Keratinocyte (primary cell): ENCODE results near the gene OLIG1. TPM values are rescaled to one million over a fixed set of nuclear protein-coding genes. Genes with fewer than 3 reads are reported as not detected.

ENCODE experiments used
- DNase-seq: peaks from one replicate; pipeline ENCODE4 v3.0.0-alpha.2; 2011; ENCODE audit warnings: low read depth, missing footprints, low spot score
- FAIRE-seq: peaks from 2 replicates; lab custom pipeline; 2011; peaks lifted over from hg19 to GRCh38; lab: Jason Lieb, UNC
- H2AFZ ChIP-seq: 2 replicates; pipeline ENCODE4 v1.6.0; 2012; ENCODE audit warnings: low read length, control low read depth, inconsistent platforms; ENCODE audit not compliant: control insufficient read depth
- H3K27ac ChIP-seq: 2 replicates; pipeline ENCODE4 v1.5.1; 2011; ENCODE audit warnings: low read length; ENCODE audit not compliant: control insufficient read depth, insufficient read depth
- H3K27me3 ChIP-seq: 3 replicates; pipeline ENCODE4 v1.6.0; 2011; ENCODE audit warnings: low read length; ENCODE audit not compliant: control insufficient read depth, insufficient read depth; ENCODE audit errors: extremely low read depth
- H3K36me3 ChIP-seq, 2 experiments: 2 replicates in 1 of 2; 3 replicates in 1 of 2; pipeline ENCODE4 v1.5.1; 2011; ENCODE audit warnings: low read length in 2 of 2, mild to moderate bottlenecking in 1 of 2; ENCODE audit not compliant: control insufficient read depth in 2 of 2, insufficient read depth in 2 of 2; ENCODE audit errors: extremely low read depth in 1 of 2
- H3K4me1 ChIP-seq: 3 replicates; pipeline ENCODE4 v1.5.1; 2011; ENCODE audit warnings: low read length; ENCODE audit not compliant: control insufficient read depth, insufficient read depth; ENCODE audit errors: extremely low read depth
- H3K4me2 ChIP-seq: 3 replicates; pipeline ENCODE4 v1.6.0; 2011; ENCODE audit warnings: low read depth, low read length; ENCODE audit not compliant: control insufficient read depth, insufficient read depth; ENCODE audit errors: extremely low read depth
- H3K4me3 ChIP-seq, 3 experiments: fragments of 200-600 bp in 1 of 3; sonication (generic) in 1 of 3; 2 replicates in 2 of 3; 3 replicates in 1 of 3; pipeline ENCODE4 v1.5.1; 2011 to 2016; ENCODE audit warnings: low read length in 3 of 3, mild to moderate bottlenecking in 3 of 3, control low read depth in 2 of 3, inconsistent platforms in 1 of 3, low read depth in 1 of 3, mixed read lengths in 1 of 3, mixed run types in 1 of 3, moderate library complexity in 1 of 3; ENCODE audit not compliant: control insufficient read depth in 2 of 3, insufficient read depth in 2 of 3; ENCODE audit errors: extremely low read depth in 1 of 3
- H3K79me2 ChIP-seq: 2 replicates; pipeline ENCODE4 v1.6.0; 2012; ENCODE audit warnings: low read length; ENCODE audit not compliant: control insufficient read depth, insufficient read depth
- H3K9ac ChIP-seq: 3 replicates; pipeline ENCODE4 v1.6.0; 2011; ENCODE audit warnings: low read length; ENCODE audit not compliant: control insufficient read depth, insufficient read depth; ENCODE audit errors: extremely low read depth
- H3K9me1 ChIP-seq: 3 replicates; pipeline ENCODE4 v1.6.0; 2011; ENCODE audit warnings: low read length; ENCODE audit not compliant: control insufficient read depth, insufficient read depth; ENCODE audit errors: extremely low read depth
- H3K9me3 ChIP-seq: 2 replicates; pipeline ENCODE4 v1.5.1; 2012; ENCODE audit warnings: low read depth, low read length; ENCODE audit not compliant: control insufficient read depth
- H4K20me1 ChIP-seq: 3 replicates; pipeline ENCODE4 v1.6.0; 2011; ENCODE audit warnings: low read length; ENCODE audit not compliant: control insufficient read depth, insufficient read depth; ENCODE audit errors: extremely low read depth
- EZH2 ChIP-seq: IDR thresholded peaks from one replicate; pipeline ENCODE4 v1.6.1; 2012; ENCODE audit warnings: inconsistent platforms, mild to moderate bottlenecking, low read length, moderate library complexity
- dilution Hi-C: fragments of 300-500 bp; cut with MboI; formaldehyde crosslinking; loops from one replicate; pipeline ENCODE4 v1.7.0; 2020; ENCODE audit warnings: low sequenced_read_pairs; ENCODE audit not compliant: extremely low pct_ligation_motif_present
- polyA plus RNA-seq, 5 experiments: library from polyadenylated mRNA; depleted of rRNA in 3 of 5; stranded (reverse) in 3 of 5; stranded (forward) in 1 of 5; unstranded in 1 of 5; fragments of >200 nt; gene quantifications; 1 replicate in 1 of 5; 2 replicates in 3 of 5; 3 replicates in 1 of 5; pipeline versions ENCODE4 v1.2.1 to v1.2.3, GENCODE V29; 2011 to 2012; ENCODE audit warnings: missing spikeins in 2 of 5, low read depth in 1 of 5, low replicate concordance in 1 of 5
- TF ChIP-seq, protein P1 (sequence below), 3 experiments: IDR thresholded peaks in 1 of 3; conservative IDR thresholded peaks in 1 of 3; optimal IDR thresholded peaks in 1 of 3; 2 replicates in 2 of 3; 3 replicates in 1 of 3; pipeline versions ENCODE3 to v1.5.1; 2011; ENCODE audit warnings: low read length in 3 of 3, mild to moderate bottlenecking in 3 of 3, moderate library complexity in 2 of 3, control low read depth in 1 of 3, inconsistent platforms in 1 of 3; ENCODE audit not compliant: insufficient read depth in 2 of 3; ENCODE audit errors: extremely low read depth in 1 of 3

OLIG1 gene
- polyA plus RNA-seq, 1 donor (not counting 4 experiments of a cell fraction or from before 2014, with no cell fraction given), result not detected

DNA sequence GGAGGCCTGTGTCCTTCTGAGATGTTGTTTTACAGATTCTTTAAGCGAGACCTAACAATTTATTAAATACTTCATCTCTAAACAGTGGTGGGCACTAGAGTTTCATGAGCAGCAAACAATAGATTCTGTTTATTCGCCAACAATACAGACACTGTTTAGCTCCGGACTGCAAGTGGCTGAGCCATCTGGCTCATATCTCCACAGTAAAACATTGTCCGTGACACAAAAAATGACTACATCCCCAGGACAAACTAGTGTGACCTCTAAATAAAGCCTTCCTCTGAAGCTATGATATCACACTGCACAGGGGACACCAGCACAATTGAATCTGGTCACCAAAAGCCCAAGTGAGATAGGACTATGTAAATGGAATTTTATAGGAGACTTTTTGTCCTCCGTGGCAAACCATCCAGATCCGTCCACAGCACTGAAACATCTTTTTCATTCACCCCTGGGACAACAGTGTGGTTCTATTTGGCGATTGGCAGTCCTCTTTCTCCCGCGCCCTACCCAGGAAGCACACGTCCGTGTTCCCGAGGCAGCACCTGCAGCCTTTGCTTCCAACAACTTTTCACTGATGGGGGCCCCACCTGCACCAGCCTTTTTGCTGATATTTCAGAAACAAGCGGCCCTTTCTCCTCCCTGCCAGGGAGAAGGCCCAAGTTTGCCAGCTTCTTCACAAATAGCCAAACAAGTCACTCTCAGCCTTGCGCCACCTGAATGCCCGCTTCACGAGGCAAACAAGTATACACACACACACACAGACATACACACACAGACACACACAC lies 47.4 kb downstream of the OLIG1 start:
- Histone ChIP-seq H3K36me3 (no peaks in the 10 kb centered on the region), H3K79me2 (no peaks in the 10 kb centered on the region), H3K27me3 (peaks cover 12% of the 10 kb centered on the region), H3K4me1 (no peaks in the 10 kb centered on the region), H2AFZ (no peak overlapping the region), H3K4me2 (no peak overlapping the region), H4K20me1 (no peaks in the 10 kb centered on the region), H3K9me1 (no peaks in the 10 kb centered on the region), H3K9ac (no peak overlapping the region), H3K4me3 (no peak overlapping the region), H3K27ac (no peak overlapping the region), H3K9me3 (no peaks in the 10 kb centered on the region)
- TF ChIP-seq, protein P1, sequence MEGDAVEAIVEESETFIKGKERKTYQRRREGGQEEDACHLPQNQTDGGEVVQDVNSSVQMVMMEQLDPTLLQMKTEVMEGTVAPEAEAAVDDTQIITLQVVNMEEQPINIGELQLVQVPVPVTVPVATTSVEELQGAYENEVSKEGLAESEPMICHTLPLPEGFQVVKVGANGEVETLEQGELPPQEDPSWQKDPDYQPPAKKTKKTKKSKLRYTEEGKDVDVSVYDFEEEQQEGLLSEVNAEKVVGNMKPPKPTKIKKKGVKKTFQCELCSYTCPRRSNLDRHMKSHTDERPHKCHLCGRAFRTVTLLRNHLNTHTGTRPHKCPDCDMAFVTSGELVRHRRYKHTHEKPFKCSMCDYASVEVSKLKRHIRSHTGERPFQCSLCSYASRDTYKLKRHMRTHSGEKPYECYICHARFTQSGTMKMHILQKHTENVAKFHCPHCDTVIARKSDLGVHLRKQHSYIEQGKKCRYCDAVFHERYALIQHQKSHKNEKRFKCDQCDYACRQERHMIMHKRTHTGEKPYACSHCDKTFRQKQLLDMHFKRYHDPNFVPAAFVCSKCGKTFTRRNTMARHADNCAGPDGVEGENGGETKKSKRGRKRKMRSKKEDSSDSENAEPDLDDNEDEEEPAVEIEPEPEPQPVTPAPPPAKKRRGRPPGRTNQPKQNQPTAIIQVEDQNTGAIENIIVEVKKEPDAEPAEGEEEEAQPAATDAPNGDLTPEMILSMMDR (optimal IDR thresholded peaks at IDR 0.05 in 1 of 3, IDR thresholded peaks at IDR 0.05 in 1 of 3, conservative IDR thresholded peaks at IDR 0.05 in 1 of 3; ENCODE audit: extremely low read depth in 1 of 3, insufficient read depth in 2 of 3, low read length in 3 of 3), result no peak
- TF ChIP-seq EZH2, result no peak
- FAIRE-seq, result no peak
- dilution Hi-C loops, result no loop called here
- no peak for DNase-seq

Other genes with a start within 250 kb of the OLIG1 start
- gene OLIG2, start 44.2 kb upstream of the OLIG1 start, polyA plus RNA-seq, result not detected in 3 replicates
- gene IFNAR2, start 159.8 kb downstream of the OLIG1 start, polyA plus RNA-seq, result 14.7 to 23.0 TPM (median 15.7 TPM) in 3 replicates
- 17.4 to 24.1 TPM (median 19.6 TPM) in 3 replicates for gene IL10RB, start 196.2 kb downstream of the OLIG1 start, polyA plus RNA-seq